Measurements from ENCODE around the gene KLC1.

DNA sequence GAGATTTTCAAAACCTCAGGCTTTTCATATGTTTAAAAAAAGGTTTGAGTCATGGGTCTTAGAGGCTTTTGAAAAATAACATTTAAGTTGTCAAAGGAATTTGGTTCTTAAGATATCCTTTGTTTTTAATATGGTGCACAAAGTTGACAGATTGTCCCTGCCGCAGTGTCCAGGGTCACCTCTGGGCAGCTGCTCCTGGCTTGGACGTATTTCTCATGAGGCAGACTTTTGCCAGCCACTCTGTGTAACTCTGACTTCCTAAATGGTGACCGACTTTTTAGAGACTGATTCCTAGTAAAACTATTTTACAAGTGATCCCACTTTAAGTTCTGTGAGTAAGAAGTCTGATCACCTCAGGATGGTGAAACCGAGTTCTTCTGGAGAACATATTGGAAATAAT, 58.7 kb downstream of the KLC1 start:
- TF ChIP-seq, protein P1, sequence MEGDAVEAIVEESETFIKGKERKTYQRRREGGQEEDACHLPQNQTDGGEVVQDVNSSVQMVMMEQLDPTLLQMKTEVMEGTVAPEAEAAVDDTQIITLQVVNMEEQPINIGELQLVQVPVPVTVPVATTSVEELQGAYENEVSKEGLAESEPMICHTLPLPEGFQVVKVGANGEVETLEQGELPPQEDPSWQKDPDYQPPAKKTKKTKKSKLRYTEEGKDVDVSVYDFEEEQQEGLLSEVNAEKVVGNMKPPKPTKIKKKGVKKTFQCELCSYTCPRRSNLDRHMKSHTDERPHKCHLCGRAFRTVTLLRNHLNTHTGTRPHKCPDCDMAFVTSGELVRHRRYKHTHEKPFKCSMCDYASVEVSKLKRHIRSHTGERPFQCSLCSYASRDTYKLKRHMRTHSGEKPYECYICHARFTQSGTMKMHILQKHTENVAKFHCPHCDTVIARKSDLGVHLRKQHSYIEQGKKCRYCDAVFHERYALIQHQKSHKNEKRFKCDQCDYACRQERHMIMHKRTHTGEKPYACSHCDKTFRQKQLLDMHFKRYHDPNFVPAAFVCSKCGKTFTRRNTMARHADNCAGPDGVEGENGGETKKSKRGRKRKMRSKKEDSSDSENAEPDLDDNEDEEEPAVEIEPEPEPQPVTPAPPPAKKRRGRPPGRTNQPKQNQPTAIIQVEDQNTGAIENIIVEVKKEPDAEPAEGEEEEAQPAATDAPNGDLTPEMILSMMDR (IDR thresholded peaks at IDR 0.05) = no peak
- TF ChIP-seq POLR2AphosphoS5 (IDR thresholded peaks at IDR 0.05) (no peak), EP300 (IDR thresholded peaks at IDR 0.05) (no peak)

Measured in sigmoid colon (tissue), 4 donors.